Pulmonary artery endothelial cell (primary cell): Measurements from ENCODE around the gene TBC1D17. TPM values are rescaled to one million over a fixed set of nuclear protein-coding genes. Genes with fewer than 3 reads are reported as not detected.

Experiments used
- DNase-seq: peaks from one replicate; pipeline ENCODE4 v3.0.0-alpha.2; 2011; ENCODE audit warnings: low read depth, low spot score
- total RNA-seq: library from RNA; depleted of rRNA; stranded (reverse); fragments of >200 nt; gene quantifications from 2 replicates; pipeline ENCODE4 v1.2.3, GENCODE V29; 2014

The TBC1D17 gene
- total RNA-seq, 1 donor from 2014 or later, result 7.1 TPM

DNA sequence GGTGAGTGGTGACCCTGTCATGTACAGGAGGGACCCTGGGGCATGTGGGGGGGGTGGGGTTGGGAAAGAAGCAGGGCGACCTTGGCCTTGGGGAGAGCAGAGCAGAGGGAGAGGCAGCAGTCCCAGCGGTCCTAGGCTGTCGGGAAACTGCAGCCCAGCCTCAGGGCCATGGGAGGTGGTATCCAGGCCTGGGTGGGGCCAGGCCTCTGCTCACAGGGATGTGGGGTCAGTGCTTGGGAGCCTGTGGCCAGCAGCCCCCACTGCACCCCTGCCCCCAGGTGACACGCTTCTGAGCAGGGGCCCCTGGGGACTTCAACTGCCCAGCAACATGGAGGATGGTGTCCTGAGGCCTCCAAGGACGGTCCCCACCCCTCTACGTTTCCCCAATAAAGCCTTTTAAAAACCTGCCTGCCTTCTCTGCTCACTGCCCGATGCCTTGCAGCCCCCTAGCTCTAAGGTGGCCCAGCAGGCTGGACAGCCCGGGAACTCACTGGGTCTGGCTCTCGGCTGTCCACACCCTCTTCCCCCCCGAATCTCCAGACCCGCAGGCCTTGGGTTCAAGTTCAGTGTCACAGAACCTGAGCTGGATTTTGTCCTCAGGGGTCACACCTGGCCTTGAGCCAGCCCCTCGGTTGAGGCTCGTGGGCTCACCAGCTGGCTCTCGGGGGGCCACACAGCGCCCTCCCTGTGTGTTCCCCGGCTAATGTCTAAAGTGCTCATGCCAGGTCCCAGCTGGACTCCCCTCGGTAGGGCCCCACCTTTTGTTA, 17.0 kb upstream of the TBC1D17 start:
- no peak for DNase-seq

DNA sequence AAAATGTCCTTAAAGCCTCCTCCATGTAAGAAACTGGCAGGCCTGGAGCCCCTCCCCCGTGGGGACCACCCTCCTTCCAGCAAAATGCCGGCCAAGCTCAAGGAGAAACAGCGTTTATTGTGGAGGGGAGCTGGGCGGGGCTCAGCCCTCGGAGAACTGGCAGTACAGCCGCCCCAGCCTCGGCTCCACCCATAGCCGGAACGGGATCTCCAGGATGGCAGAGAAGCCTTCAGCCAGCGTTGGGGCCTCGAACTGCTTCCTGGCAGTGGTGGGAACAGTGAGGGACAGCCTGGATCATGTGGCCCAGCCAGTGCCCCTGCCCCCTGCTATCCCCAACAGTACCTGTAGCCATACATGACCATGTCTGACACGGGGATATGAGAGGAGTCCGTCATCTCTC, 16.4 kb upstream of the TBC1D17 start:
- DNase-seq, result no peak

- DNase-seq, result no peak
Measured at GRCh38 chr19:49861541-49862378, 15.7 kb upstream of the TBC1D17 start.

DNA sequence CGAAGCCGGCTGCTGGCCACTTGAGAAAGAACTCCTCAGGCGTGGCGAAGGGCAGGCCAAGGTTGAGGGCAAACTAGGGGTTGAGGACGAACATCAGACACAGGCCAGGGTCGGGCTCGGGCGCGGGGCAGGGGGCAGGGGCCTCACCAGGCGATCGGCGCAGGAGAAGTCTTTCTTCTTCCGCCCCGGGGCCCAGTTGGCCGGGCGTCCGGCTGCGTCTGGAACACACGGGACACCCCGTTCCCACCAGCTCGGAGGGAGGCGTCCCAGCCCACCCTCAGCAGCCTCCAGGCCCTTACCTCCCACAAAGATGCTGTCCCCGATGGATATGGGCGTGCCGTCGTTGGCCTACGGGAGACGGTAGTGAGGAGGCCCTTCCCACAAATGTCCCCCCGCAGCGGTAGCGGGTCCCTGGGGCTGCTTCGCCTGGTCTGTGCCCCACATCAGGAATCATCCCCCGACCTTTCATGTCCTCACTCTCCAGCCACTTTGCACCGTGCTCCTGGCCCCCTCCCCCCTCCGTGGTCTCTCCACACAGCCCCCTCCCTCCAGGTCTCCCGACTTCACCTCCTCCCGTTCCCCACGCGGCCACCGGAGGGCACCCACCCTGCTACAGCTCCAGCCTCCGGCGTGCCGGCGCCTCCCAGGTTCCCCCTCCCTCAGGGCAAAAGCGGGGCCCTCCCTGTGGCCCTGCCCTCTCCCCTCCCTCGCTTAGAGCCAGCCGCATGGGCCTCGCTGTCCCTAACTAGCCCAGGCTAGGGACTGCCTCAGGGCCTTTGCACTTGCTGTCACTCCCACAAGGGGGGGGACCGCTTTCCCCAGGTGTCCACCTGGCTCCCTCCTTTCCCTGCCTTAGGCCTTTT, 14.9 kb upstream of the TBC1D17 start:
- no peak for DNase-seq

GRCh38 chr19:49863254-49863934, 14.1 kb upstream of the TBC1D17 start:
- DNase-seq, result no peak

DNA sequence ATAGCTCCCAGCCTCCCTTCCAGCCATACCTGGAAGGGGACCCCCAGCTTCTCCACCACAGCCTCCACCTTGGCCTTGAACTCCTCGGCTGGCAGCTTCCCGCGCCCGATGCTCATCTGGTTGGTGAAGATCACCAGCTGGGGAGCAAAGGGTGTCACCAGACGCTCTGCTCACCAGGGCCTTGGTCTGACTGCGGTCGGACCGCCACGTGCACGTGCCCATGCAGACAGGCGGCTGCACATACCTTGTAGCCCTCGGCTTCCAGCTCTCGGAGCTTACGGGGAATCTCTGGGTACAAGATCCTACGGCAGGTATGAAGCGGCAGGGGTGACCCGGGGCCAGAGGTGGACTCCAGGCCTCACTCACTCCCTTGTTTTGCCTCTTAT, 13.6 kb upstream of the TBC1D17 start:
- DNase-seq, result no peak

DNA sequence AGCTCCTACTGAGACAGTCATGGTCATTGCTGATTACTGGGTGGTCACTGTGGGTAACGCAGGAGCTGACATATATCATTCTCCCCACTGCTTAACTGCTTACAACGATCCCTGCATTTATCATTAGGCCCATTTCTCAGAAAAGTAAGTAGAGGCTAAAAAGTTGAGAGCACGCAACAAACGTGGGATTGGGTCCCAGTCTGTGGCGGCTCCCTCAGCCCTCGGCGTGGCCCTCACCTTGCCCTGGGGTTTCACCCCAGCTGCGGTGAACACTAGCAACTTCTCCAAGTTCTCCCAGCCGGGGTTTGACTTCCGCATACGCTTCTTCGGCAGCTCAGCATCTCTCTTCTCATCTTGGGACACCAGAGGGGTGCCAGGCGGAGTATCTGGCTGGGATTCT, 12.6 kb upstream of the TBC1D17 start:
- no peak for DNase-seq

DNA sequence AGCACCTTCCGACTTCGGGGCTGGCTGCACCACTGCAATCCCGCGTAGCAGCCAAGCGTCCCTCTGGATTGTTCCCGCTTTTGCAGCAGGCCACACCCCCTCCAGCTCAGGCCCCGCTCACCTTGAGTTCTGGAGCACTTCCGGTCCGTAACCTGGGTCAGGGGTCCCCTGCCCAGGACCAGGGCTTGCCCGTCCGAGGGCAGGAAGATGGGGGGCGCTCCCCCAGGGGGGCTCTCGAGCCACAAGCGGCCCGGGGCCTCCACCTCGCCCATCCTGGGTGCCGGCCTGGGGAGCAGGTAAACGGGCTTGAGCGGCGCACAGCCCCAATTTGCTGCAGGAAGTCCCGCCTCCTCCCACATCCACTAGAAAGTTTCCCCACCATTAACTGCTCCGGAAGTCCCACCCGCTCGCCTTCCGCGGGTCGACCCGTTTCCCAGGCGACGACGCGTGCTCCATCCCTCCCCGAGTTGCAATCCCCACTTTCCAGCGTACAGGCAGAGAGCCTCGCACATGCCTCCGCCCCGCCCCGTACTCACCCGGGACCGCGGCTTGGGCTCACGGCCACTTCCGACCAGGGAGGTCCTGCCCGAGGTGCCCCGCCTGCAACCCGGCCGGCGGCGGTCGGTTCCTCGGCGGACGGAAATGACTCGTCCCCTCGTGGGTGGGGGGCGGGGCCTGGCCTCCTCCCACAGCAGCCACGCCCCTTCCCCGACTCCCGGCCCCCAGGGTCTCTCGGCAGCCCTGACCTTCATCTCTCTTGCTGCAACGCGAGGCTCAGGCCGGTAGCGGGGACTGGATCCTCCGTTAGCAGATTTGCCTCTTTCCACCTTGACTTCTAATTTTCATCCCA, 10.3 kb upstream of the TBC1D17 start, which contains the start of gene PNKP:
Gene PNKP (minus strand): TSS at position 644 of the 850 bp plus-strand sequence. CDS start 372 bp downstream, at position 272.
- peak; percentile 57 for DNase-seq

DNA sequence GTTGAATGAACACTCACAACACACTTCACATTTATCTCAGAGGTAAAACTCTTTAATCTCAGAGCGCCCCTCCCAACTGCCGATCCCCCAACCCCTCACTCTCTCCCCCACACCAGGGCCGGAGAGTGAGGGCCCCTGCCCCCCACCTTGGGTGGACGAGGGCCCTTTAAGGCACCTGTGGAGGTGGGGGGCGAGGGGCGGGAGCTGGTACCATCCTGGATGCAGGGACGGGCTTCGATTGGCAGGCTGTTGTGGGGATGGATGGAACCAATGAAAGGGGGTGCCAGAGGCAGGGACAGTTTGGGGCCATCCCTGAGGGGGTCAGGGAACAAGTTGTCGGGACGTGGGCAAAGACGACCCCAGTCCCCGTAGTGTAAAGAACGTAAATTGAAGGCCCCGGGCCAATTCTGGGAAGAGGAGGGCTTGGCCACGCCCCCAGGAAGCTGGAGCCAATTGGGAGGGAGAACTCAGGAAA, 8.5 kb upstream of the TBC1D17 start:
- no peak for DNase-seq

DNA sequence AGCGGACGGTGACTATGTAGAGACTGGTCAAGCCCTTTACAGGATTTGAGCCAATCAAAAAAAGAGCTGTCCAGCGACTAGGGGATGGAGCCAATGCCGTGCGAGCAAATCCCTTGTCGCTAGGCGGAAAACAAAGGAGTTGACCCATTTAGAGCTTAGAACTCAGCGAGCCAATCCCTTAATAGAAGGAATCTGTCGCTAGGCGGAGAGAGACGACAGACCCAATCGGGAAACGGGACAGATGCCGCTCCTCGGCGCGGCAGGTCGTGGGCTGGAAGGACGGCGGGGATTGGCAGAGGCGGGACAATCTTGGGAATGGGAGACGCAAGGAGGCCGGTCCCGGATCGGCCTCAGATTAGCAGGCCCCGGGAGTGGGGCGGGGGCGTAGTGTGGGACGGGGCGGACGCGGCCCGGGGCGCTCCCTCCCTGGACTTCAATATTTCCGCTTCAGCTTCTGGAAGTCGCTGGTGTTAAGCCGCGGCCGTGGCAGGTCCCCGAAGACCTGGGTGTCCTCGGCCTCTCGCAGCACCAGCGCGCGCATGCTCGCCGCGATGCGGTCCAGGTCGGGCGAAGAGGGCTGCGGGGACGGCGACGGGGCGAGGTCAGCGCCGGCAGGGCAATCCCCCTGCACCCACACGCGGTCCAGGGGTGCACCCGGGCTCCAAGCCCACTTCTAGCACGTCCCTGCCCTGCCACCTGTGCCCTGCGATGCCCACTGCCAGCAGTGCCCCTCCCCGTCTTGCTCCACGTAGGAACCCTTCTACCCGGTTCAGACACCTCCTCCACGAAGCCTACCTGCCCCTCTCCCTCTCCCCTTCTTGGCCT, 7.8 kb upstream of the TBC1D17 start:
- peak; percentile 99 for DNase-seq

DNA sequence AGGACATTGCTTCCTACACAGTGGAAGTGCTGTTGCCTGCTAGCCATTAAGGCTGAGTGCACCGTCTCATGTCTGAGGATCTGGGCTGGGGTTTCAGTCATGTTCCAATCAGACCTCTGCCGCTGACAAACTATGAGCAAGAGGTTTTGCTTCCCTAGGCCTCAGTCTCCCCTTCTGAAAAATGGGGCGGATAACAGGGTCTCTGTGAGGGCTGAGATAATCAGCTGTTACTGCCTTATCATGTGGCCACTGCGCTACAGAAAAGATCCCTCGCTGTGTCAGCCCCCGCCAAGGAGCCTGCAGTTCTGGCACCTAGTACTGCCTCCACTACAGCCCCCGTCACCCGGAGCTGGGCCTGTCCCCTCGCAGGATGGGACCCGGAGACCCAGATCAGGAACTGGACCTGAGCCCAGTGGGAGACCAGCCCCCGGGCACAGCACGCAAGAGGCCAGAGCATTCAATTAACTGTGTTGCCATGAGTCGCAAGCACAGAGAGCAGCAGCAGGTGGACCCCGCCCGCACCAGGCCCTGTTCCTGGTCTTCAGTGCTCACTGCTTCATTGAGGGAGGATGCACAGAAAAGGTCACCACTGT, 7.1 kb upstream of the TBC1D17 start:
- no peak for DNase-seq

DNA sequence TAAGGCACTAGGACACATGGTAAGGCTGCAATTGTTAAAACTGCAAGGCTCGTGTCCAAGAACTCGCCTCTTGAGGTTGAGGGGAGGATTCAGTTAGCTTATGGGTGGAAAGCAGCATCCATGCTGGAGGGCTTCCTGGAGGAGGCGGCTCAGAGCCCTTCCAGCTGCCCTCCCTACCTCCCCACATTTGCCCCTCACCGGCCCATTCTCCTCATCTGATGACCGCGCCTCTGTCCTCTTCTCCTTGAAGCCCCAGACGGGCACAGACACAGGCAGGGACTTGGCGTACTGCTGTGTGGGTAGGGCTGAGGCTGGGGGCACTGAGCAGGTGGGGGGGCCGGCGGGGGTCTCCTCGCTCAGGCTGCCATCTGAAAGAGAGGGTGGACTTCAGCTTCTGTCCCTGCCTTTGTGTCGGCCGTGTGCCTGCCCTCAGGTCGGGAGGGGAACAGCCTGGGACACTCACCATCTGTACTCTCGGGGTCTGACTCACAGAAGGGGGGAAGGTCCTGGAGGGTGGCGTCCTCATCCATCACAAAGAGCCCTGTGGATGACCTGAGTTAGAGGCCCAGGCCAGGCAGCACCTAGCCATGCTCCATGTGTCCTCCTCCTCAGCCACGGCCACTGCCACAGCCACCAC, 6.0 kb upstream of the TBC1D17 start:
- DNase-seq, result no peak

GRCh38 chr19:49872245-49873128, 5.0 kb upstream of the TBC1D17 start:
- DNase-seq, result no peak

DNA sequence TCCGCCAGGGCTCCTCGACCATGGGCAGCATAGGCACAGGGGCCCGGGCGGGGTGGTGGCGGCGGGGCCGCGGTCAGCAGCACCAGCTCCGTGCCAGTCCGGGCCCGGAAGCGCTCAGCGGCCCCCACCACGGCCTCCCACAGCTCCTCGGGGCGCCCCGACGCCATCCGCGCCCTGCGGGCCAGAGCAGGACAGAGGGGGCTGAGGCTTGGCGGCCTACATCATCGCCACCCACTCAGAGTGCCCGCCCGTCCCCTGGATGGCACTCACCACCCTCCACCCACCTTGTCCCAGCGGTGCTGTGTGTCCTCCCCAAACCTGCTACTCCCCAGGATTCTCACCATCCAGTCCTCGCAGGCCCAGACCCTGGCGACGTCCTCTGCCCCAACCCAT, 4.4 kb upstream of the TBC1D17 start:
- no peak for DNase-seq

DNA sequence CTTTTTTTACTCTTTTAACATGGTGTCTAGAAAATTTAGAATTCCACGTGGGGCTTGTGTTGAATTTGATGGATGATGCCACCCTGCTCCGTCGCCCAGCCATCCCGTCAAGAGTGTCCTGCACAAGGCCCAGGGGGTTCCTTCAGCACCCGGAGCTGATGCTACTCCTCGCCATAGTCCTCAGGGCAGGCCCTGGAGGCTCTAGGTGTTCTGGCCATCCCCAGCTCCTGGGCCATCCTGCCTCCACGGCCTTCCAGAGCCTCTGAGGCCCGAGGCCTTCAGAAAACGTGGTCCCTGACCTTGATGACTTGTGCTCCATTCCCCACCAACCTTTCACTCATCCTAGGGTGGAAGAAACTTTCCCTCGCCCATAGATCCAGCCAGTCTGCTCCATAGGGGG, 3.7 kb upstream of the TBC1D17 start:
- no peak for DNase-seq

- DNase-seq, result no peak
Measured at GRCh38 chr19:49874503-49875157, 2.9 kb upstream of the TBC1D17 start.

GRCh38 chr19:49875177-49875576, 2.3 kb upstream of the TBC1D17 start:
- DNase-seq, result no peak
